HG03457 (cell line): Measurements from ENCODE around the gene SAMD4A.

Experiments
- ATAC-seq: cut with Tn5 transposase; IDR thresholded peaks from one replicate; pipeline ENCODE4 v1.9.1; 2021; ENCODE audit warnings: moderate number of reproducible peaks; ENCODE audit not compliant: unreplicated experiment

The SAMD4A gene

GRCh38 chr14:54813081-54813480 lies 246.2 kb downstream of the SAMD4A start:
- no peak for ATAC-seq

GRCh38 chr14:54814076-54814475 lies 247.1 kb downstream of the SAMD4A start:
- ATAC-seq: no peak

GRCh38 chr14:54815016-54815415 lies 248.1 kb downstream of the SAMD4A start:
- ATAC-seq: no peak

- ATAC-seq: no peak
These were observed 248.6 kb downstream of the SAMD4A start for GRCh38 chr14:54815515-54815914.

GRCh38 chr14:54816450-54816849 lies 249.5 kb downstream of the SAMD4A start:
- ATAC-seq: no peak

GRCh38 chr14:54817506-54817905 lies 250.6 kb downstream of the SAMD4A start:
- ATAC-seq: no peak

- ATAC-seq: no peak
These were observed 251.5 kb downstream of the SAMD4A start for GRCh38 chr14:54818201-54819133.

- ATAC-seq: no peak
These were observed 255.8 kb downstream of the SAMD4A start for GRCh38 chr14:54822685-54823084.

- ATAC-seq: no peak
These were observed 257.0 kb downstream of the SAMD4A start for GRCh38 chr14:54823757-54824549.

- ATAC-seq: no peak
These were observed 261.1 kb downstream of the SAMD4A start for GRCh38 chr14:54828037-54828436.

- no peak for ATAC-seq
These were observed 262.7 kb downstream of the SAMD4A start for GRCh38 chr14:54829486-54830224.

GRCh38 chr14:54830650-54831049 lies 263.7 kb downstream of the SAMD4A start:
- no peak for ATAC-seq

- no peak for ATAC-seq
These were observed 267.2 kb downstream of the SAMD4A start for GRCh38 chr14:54834081-54834480.

- no peak for ATAC-seq
These were observed 267.8 kb downstream of the SAMD4A start for GRCh38 chr14:54834727-54835126.

- ATAC-seq: no peak
These were observed 269.3 kb downstream of the SAMD4A start for GRCh38 chr14:54836231-54836630.

- no peak for ATAC-seq
These were observed 270.7 kb downstream of the SAMD4A start for GRCh38 chr14:54837508-54838149.

GRCh38 chr14:54838931-54839512 lies 272.1 kb downstream of the SAMD4A start:
- ATAC-seq: no peak

- no peak for ATAC-seq
These were observed 272.8 kb downstream of the SAMD4A start for GRCh38 chr14:54839701-54840119.

GRCh38 chr14:54840336-54840735 lies 273.4 kb downstream of the SAMD4A start:
- ATAC-seq: no peak

- no peak for ATAC-seq
These were observed 273.9 kb downstream of the SAMD4A start for GRCh38 chr14:54840798-54841197.
